Right renal pelvis (tissue), 4 donors: ENCODE data around the gene MACROH2A2. TPM values are rescaled to one million over a fixed set of nuclear protein-coding genes. Genes with fewer than 3 reads are reported as not detected.
"Not testable (repeated sequence)": the region's sequence is repeated elsewhere in the genome, so short reads cannot be mapped to it uniquely, and the experiment has no call there.

Experiments used
- DNase-seq, 4 donors: peaks; one replicate each; pipeline ENCODE4 v3.0.0-alpha.2; 2013; ENCODE audit warnings: low read depth in 4 of 4, low spot score in 3 of 4, missing footprints in 1 of 4
- polyA plus RNA-seq, 4 donors: library from polyadenylated mRNA; unstranded; fragments of 120-200 nt; gene quantifications; one replicate each; pipeline ENCODE4 v1.2.1, GENCODE V29; 2013; ENCODE audit not compliant: insufficient read length in 4 of 4

Gene MACROH2A2
- polyA plus RNA-seq, 4 donors = 75.6 to 92.7 (median 84.1) TPM

DNA sequence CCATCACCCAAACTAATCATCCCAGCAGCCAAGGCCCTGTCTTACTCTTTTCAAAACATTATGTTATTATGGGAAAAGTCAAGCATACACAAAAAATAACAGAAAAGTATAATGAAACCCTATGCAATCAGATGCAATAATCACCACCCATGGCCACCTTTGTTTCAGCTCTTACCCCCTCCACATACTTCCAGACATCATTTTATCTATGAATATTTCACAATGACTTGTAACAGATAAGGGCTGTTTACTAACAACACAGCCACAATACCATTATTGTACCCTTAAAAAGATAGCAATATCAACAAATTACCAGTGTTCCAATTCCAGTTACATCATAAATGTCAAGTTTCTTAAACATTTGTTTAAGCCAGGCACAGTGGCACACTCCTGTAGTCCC is 44.8 kb downstream of the MACROH2A2 start:
- no peak for DNase-seq

DNA sequence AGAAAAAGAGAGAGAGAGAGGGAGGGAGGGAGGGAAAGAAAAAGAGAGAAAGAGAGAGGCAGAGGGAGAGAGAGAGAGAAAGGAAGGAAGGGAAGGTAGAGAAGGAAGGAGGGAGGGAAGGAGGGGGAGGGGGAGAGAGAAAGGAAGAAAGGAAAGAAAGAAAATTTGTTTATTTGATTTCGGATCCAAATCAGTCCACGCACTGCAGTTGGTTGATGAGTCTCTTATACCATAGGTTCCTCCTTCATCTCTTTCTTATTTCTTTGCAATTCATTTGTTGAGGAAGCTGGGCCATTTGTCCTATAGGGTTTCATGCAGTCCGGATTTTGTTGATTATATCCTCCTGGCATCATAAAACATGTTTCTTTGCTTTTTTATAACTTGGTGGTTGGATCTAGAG is 45.6 kb downstream of the MACROH2A2 start:
- DNase-seq = no peak

DNA sequence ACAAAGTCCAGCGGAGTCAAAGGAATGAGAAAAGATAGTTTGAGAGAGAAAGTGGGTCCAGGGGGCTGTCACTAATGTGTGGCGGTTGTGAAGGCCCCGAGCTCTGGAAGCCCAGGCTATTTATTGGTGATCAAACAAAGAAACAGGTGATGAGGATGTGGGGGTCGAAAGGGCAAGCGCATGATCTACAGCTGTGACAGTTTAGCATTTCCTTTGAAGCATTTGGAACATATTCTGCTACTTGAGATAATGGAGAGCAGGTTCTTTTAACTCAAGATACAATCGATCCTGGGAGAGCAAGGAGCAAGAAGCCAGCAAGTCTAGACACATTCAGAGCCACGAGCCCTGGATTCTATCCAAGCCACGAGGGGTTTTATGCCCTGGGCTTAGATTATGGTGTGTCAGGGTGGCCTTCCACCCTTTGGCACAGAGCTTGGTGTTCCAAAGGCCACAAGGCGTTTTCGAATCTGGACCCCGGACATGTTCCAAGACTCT is 48.5 kb downstream of the MACROH2A2 start:
- DNase-seq = not testable (repeated sequence)

DNA sequence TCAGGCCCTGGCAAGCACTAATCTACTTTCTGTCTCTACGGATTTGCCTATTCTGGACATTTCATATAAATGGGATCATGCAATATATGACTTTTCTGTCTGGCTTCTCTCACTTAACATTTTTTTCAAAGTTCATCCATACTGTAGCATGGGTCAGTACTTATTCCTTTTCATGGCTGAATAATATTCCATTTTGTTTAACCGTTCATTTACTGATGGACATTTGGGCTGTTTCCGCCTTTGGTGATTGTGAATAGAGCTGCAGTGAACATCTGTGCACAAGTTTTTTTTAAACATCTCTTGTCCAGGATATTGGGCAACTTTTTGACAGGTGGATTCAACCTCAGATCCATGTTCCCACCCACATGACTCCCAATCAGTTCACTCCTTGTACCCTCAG is 49.0 kb downstream of the MACROH2A2 start:
- DNase-seq = no peak

DNA sequence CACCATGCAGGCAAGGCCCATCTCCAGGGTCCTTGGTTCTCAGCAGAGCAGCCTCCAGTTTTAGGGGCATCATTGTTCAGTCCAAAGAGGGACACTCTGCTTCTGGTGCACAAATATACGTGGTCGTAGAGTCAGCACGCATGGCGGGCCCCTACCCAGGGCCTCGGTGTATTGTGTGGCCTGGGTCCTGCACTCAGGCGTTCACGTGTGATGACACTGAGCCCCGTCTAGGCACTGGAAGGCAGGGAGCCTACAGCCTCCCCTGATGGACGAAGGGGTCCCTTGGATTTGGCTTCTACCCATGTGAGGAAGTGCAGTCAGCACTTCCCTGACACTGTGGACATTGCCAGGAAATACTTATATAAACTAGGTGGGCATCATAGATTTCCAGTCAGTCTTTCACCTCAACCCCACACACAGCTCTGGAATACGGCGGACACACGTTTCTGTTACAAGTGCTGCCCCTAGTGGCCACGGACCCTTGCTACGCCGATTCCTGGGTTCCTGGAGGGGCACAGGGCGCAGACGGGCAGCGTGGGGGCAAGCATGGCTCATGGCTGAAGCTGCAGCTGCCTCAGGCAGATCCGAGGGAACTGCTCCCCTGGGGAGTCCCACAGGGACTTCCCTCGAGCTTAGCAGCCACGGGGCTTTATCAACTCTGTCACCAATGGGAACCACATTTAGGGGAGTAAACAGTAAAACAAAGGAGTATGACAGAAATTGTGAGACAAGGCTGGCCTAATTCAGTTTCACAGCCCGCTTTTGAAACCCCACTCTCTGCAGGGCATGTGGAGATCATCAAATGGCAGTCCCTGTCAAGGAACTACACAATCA is 54.5 kb downstream of the MACROH2A2 start:
- DNase-seq = no peak

DNA sequence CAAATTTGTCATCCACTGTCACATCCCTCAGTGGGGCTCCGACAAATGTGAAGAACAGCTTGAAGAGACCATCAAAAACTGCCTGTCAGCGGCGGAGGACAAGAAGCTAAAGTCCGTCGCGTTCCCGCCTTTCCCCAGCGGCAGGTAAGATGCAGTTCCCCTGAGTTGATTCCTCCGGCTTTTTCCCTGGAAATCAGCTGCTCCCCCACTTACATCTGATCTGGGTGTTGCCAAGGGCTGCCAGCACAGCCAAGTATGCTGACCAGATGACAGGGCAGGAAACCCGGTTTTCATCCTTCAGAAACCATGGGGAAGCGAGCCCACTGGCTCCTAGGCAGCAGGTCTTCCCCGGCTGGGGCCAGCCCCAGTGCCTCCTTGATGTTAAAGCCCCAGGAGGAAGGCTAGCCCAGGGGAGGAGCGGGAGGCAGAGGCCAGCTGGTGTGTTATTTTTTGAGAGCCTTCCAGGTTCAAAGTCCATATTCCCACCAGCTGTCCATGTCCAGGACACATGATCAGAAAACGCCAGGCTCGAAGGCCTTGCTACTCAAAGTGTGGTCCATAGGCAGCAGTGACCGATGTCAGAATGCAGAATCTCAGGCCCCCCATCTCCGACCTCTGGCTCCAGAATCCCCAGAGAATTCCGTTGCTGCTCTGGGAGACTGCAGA is 56.6 kb downstream of the MACROH2A2 start:
- DNase-seq = no peak

DNA sequence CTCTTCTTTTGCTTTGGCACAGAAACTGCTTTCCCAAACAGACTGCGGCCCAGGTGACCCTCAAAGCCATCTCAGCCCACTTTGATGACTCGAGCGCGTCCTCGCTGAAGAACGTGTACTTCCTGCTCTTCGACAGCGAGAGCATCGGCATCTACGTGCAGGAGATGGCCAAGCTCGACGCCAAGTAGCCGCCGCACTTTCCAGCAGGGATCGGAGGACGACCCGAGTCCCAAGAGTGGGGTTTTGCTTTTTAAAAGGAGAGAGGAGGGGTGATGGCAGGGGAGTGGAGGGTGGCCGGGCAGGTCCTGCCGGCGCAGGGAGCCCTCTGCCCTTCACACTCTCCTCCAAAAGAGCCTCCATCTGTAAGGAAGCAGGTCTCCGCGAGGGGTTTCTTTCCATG is 58.9 kb downstream of the MACROH2A2 start:
- DNase-seq = no peak

DNA sequence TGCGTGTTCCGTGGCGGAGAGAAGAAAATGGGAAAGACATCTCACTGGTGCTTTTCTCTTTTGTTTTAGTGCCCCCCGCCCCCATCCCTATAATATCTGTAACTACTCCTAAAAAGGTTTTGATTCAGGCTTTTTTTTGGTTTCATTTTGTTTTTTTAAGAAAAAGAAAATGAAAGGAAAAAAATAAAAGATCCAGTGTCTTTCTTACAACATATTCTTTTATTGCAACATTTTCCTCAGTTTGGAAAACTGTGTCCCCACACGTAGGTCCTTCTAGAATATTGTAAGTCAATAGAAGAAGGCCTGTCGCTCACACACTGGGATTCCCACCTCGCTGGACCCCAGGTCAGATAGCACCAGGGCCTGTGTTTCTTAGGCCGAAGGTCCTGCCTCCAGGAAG is 59.4 kb downstream of the MACROH2A2 start:
- DNase-seq = no peak

DNA sequence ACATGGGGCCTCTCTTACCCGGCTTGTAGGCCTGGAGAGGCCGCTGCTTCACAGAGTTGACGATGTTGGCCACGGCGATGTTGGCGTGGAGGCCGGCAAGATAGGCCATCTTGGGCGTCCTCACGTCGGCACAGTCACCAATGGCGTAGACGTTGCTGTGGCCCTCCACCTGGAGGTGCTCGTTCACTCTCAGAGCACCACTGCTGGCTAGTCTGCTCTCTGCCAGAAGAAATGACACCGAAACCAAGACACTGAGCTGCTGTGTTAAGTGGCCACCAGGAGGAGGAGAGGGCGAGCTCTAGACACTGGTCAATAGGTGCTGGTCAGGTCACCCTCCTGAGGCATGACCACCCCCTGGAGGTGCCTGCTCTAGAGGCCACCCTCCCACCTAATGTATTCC is 62.3 kb downstream of the MACROH2A2 start:
- no peak for DNase-seq

DNA sequence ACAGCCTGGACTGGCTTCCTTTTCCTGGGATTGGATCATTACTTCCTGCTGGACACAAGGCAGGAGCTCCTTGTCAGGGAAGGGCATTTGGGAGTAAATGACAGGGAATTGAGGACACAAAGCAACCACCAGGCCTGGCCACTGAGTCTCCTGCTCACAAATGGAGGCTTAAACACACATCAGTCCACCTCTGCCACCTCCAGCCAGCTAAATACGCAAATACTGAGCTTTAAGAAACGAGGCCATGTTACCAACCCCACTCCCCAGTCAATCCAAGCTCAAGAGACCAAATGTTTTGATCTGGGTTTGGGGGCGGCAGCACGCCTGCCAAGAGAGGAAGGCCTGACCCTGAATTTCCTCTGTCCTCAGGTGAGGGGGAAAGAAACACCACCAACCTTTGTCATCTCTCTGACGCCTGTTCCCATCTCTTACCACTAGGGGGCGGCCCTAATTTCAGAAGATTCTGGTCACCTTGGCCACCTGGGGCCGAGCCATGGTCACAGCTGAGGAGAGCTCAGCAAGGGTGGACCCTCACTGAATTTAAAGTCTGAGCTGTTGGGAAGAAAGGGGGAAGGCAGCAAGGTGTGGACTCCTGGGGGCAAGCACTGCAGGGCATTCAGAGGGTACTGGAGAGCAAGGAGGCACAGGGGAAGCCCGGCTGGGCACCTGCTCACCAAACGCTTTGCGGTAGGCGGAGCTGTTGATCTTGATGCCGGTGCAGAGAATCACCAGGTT is 63.5 kb downstream of the MACROH2A2 start:
- no peak for DNase-seq

DNA sequence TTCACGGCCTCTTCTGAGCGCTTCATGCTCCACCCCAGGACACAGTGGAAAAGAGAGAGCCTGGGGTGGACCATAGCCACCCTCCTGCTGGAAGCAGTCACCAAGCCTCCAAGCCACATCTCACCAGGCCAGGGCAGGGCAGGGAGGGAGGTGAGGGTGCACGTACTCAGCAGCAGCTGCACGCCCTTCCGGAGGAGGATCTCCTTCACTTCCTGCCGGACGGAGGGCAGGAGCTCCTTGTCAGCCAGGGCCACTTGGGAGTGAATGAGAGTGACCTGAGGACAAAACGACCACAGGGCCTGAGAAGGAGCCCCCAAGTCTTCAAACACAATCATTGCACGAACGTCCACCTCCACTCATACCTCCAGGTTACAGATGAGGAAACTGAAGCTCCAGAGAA is 65.0 kb downstream of the MACROH2A2 start:
- no peak for DNase-seq

DNA sequence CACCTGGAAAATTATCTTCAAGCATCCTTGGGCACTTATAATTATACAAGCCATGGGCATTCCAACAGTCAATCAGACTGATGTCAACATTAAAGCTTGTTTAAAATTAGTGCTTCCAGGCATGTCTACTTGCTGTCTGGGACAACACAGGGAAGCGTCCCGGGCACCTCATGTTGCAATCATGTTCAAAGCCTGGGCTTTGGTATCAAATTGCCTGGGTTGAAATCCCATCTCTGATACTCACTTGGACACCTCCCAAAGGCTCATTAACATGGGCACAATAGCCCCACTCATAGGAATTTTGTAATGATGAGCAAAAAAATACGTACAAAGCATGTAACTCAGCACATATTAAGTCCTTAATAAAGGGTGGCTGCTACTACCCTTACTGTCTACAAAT is 65.5 kb downstream of the MACROH2A2 start:
- DNase-seq = no peak

DNA sequence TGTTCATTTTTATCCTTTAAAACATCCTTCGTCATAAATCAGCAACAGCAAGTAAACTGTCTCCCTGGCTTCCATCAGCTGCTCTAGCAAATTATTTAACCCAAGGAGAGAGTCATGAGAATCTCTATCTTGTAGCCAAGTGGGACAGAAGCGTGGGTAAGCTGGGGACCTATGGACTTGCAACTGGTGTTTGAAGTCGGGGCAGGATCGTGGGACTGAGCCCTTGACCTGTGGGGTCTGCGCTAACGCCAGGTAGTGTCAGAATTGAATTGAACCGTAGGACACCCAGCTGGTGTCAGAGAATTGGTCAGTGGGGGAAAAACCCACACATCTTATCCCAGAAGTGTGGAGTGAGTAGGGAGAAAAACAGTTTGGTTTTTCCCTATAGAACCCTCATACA is 66.6 kb downstream of the MACROH2A2 start:
- DNase-seq = no peak

DNA sequence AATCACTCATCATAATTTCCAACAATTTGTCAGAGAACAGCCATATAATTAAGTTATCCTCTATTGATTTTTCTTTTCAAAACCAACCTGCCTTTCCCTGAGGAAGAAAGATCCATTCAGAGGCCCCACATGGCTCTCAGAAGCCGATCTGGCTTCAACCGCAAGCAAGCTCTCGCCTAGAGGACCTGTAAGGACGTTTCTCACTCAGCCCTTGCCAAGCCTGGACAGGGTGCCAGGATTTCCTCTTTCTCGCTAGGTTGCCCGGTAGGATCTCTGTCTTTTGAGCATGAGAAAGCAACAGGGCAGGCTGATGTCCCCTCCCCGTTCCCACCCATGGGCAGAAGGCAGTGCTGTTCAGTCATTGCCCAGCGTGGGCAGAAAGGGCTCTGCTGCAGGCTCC is 67.0 kb downstream of the MACROH2A2 start:
- DNase-seq = no peak

DNA sequence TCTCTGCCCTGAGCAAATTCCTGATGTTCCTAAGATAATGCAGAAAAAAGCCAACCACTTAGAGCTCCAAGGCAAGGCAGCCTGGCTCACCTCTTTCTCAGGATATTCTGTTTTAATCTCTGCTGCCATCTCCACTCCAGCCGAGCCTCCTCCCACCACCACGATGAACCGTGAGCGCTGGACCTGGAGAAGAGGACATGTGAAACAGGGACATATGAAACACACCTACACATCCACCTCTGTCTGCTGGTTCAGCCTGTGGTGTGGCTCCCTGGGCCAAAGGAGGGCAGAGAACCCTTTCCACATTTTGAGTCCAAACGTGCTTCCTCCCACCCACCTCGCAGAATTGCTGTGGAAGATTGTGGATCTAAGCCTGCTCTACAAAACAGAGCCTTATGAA is 67.8 kb downstream of the MACROH2A2 start:
- no peak for DNase-seq

DNA sequence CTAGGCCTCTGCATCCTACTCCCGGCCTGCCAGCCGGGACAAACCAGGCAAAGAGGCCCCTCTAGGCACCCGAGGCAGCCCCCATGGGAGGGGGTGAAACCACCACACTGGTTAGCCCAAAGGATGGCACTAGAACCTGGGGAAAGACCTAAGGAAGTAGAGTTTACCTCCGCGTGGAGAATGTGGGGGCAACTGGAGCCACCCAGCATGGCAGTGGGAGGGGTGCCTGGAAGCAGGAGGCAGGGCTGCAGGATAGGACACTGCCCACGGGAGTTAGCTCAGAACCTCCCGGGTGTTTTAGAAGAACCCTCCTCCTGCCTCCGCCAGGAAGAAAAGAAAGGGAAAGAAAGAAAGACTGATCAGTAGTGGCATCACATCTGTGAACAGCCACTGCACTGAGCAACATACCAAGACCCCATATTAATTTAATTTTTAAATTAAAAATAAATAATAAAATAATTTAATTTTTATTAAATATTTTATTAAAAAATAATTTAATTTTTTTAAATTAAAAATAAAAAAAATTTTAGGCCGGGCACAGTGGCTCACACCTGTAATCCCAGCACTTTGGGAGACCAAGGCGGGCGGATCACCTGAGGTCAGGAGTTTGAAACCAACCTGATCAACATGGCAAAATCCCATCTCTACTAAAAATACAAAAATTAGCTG is 68.8 kb downstream of the MACROH2A2 start:
- DNase-seq = no peak

DNA sequence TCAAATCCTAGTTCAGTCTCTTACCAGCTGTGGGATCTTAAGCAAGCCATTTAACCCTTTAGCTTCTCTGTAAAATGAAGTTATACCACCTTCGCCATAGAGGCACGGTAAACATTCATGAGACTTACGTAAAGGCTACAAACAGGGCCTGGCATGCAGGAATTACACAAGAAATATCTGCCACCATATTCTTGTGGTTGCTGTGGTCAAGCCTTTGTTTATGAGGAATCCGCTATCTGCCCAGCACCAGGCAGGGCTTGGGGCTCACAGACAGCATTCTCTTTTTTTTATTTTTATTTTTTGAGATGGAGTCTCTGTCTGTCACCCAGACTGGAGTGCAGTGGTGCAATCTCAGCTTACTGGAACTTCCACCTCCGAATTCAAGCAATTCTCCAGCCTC is 70.1 kb downstream of the MACROH2A2 start:
- no peak for DNase-seq

DNA sequence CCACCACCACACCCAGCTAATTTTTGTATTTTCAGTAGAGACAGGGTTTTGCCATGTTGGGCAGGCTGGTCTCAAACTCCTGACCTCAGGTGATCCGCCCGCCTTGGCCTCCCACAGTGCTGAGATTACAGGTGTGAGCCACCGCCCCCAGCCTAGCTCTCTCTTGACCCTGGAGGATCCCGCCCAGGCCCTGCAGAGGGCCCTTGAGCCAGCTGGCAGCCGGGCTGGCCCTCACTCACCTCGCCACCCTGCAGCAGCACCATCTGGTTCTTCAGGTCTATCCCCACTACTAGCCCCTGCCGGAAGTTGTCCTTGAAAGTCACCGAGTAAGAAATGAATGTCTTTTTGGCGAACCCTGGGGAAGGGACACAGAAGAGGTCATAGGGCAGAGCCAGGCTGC is 70.5 kb downstream of the MACROH2A2 start:
- DNase-seq = not testable (repeated sequence)

DNA sequence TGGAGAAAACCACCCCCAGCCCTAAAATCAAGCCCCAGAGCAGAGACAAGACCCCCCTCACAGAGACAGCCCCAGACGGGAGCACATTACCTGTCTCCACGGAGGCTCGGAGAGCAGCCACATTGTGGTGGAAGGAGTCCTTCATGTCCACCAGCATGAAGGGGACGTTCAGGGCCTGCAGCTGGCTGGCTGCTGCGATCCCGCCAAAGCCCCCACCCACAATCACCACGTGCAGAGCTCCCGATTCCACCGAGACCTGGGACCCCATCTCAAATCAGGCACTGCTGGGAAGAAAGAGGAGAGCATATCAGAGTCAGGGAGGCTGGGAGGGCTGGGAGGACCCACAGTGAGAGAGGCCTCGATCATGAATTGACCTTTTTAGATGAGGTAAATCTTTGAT is 71.2 kb downstream of the MACROH2A2 start:
- no peak for DNase-seq

DNA sequence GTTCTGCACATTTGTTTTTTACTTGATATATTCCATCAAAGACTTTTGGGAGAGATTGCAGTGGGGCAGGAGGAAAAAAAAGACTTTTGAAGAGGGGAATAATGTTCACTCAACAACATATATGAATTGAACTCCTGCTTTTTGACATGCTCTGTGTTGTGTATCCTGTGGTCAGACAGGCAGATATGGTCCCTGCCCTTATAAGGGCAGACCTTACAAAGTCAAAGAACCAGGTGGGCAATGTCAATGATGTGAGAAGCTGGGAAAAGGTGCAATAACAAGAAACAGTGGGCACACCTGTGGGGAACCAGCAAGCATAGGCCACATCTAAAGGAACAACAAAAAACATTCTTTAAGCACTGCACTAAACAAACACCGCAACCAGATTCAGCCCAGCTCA is 71.8 kb downstream of the MACROH2A2 start:
- no peak for DNase-seq

DNA sequence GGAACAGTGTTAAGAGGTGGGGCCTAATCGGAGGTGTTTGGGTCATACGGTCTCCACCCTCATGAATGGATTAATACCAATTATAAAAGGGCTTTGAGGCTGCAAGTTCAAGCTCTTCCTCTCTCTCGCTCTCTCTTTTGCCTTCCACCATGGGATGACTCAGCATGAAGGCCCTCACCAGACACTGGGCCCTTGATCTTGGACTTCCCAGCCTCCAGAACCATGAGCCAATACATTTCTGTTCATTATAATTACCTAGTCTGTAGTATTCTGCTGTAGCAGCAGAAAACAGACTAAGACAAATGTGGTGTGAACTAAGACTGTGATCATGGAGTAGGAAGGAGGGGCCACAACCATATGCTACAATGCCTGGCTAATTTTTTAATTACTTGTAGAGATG is 72.3 kb downstream of the MACROH2A2 start:
- no peak for DNase-seq
